HepG2 (cell line): ENCODE data around the gene EIF5A. TPM values are rescaled to one million over a fixed set of nuclear protein-coding genes. Genes with fewer than 3 reads are reported as not detected.
A peak's percentile ranks its signal among the peaks of the same experiment; 100 is the strongest.

Source experiments
- EEA1 ChIP-seq: sonication (generic); formaldehyde crosslinking; IDR thresholded peaks from 2 replicates; pipeline ENCODE4 v1.5.1; 2020; ENCODE audit warnings: mild to moderate bottlenecking, missing genetic modification reagents, borderline replicate concordance
- GTF2F1 ChIP-seq: fragments of 150-350 bp; IDR thresholded peaks from 2 replicates; pipeline ENCODE4 v1.6.1; 2014; ENCODE audit warnings: low read length
- HOXA3 ChIP-seq: sonication (generic); formaldehyde crosslinking; IDR thresholded peaks from 2 replicates; pipeline ENCODE4 v1.5.0; 2020; ENCODE audit warnings: missing genetic modification reagents
- ISL2 ChIP-seq: sonication (generic); formaldehyde crosslinking; IDR thresholded peaks from 2 replicates; pipeline ENCODE4 v1.5.0; 2020; ENCODE audit warnings: missing genetic modification reagents
- KLF16 ChIP-seq, 2 experiments: sonication (generic) in 1 of 2; formaldehyde crosslinking in 1 of 2; IDR thresholded peaks; 2 replicates each; pipeline versions ENCODE4 v1.6.1 to v1.8.0; 2016 to 2023; ENCODE audit warnings: missing genetic modification reagents in 2 of 2, missing compliant biosample characterization in 1 of 2
- MXD4 ChIP-seq: IDR thresholded peaks from 2 replicates; pipeline ENCODE4 v1.6.1; 2016; ENCODE audit warnings: mild to moderate bottlenecking, missing biosample characterization, missing genetic modification reagents
- RFX1 ChIP-seq: fragments of 450-650 bp; IDR thresholded peaks from 2 replicates; pipeline ENCODE4 v1.6.1; 2017
- RNF2 ChIP-seq: fragments of 450-650 bp; conservative IDR thresholded peaks from 2 replicates; pipeline ENCODE4 v1.6.1; 2016; ENCODE audit warnings: low read depth
- SIN3A ChIP-seq: IDR thresholded peaks from 2 replicates; pipeline ENCODE4 v1.6.1; 2011; ENCODE audit warnings: low read depth, mild to moderate bottlenecking, control low read depth, low read length, borderline replicate concordance
- SMAD1 ChIP-seq: sonication (generic); formaldehyde crosslinking; IDR thresholded peaks from 2 replicates; pipeline ENCODE4 v1.4.0; 2020; ENCODE audit warnings: missing genetic modification reagents, low read depth, mild to moderate bottlenecking, borderline replicate concordance
- SMC3 ChIP-seq: IDR thresholded peaks from 2 replicates; pipeline ENCODE4 v1.6.1; 2011; ENCODE audit warnings: low read length, improper control_type of control experiment
- ZNF121 ChIP-seq: sonication (generic); formaldehyde crosslinking; IDR thresholded peaks from 2 replicates; pipeline ENCODE4 v1.5.0; 2020; ENCODE audit warnings: mild to moderate bottlenecking, missing genetic modification reagents
- ZNF30 ChIP-seq: sonication (generic); formaldehyde crosslinking; IDR thresholded peaks from 2 replicates; pipeline ENCODE4 v1.5.0; 2020; ENCODE audit warnings: mild to moderate bottlenecking, missing genetic modification reagents
- ZNF441 ChIP-seq: sonication (generic); formaldehyde crosslinking; IDR thresholded peaks from 2 replicates; pipeline ENCODE4 v1.7.0; 2021; ENCODE audit warnings: missing genetic modification reagents, borderline replicate concordance
- ZNF446 ChIP-seq: sonication (generic); formaldehyde crosslinking; IDR thresholded peaks from 2 replicates; pipeline ENCODE4 v1.5.0; 2020; ENCODE audit warnings: mild to moderate bottlenecking, missing genetic modification reagents
- ZNF557 ChIP-seq: sonication (generic); formaldehyde crosslinking; IDR thresholded peaks from 2 replicates; pipeline ENCODE4 v1.4.0; 2020; ENCODE audit warnings: missing genetic modification reagents
- polyA plus RNA-seq, 8 experiments: library from polyadenylated mRNA; depleted of rRNA in 3 of 8; stranded (reverse) in 7 of 8; unstranded in 1 of 8; fragments of >200 nt; fragmentation: Illumina TruSeq in 4 of 8; extraction: Trizol in 4 of 8; gene quantifications; 2 replicates each; pipeline versions ENCODE4 v1.2.1 to v1.2.3, GENCODE V29; 2011 to 2016; ENCODE audit warnings: low read depth in 4 of 8, missing spikeins in 1 of 8, mixed read lengths in 1 of 8; ENCODE audit not compliant: insufficient read depth in 1 of 8
- total RNA-seq, 5 experiments: library from RNA; depleted of rRNA; stranded (reverse); fragments of >200 nt; fragmentation: Illumina TruSeq; extraction: Trizol; gene quantifications; 2 replicates each; pipeline ENCODE4 v1.2.3, GENCODE V29; 2016; ENCODE audit warnings: low read depth in 1 of 5
- TF ChIP-seq, protein P1 (sequence below): sonication (generic); formaldehyde crosslinking; IDR thresholded peaks from 2 replicates; pipeline ENCODE4 v1.4.0; 2020; ENCODE audit warnings: mild to moderate bottlenecking, missing genetic modification reagents
- TF ChIP-seq, protein P2 (sequence below): sonication (generic); formaldehyde crosslinking; IDR thresholded peaks from 2 replicates; pipeline ENCODE4 v1.5.0; 2020; ENCODE audit warnings: mild to moderate bottlenecking, low read depth, missing genetic modification reagents, borderline replicate concordance
- TF ChIP-seq, protein P3 (sequence below): sonication (generic); formaldehyde crosslinking; IDR thresholded peaks from 2 replicates; pipeline ENCODE4 v1.9.0; 2021; ENCODE audit warnings: missing genetic modification reagents, mild to moderate bottlenecking, borderline replicate concordance
- TF ChIP-seq, protein P4 (sequence below): sonication (generic); formaldehyde crosslinking; IDR thresholded peaks from 2 replicates; pipeline ENCODE4 v1.5.1; 2020; ENCODE audit warnings: mild to moderate bottlenecking, moderate library complexity, missing genetic modification reagents
- TF ChIP-seq, protein P5 (sequence below): sonication (generic); formaldehyde crosslinking; IDR thresholded peaks from 2 replicates; pipeline ENCODE4 v1.4.0; 2020; ENCODE audit warnings: low read depth, mild to moderate bottlenecking, missing genetic modification reagents

EIF5A gene
- total and polyA plus RNA-seq, 2 of the 13 experiments (the other 11 are each of a cell fraction or from before 2014, with no cell fraction given), result 319 to 337 TPM

DNA sequence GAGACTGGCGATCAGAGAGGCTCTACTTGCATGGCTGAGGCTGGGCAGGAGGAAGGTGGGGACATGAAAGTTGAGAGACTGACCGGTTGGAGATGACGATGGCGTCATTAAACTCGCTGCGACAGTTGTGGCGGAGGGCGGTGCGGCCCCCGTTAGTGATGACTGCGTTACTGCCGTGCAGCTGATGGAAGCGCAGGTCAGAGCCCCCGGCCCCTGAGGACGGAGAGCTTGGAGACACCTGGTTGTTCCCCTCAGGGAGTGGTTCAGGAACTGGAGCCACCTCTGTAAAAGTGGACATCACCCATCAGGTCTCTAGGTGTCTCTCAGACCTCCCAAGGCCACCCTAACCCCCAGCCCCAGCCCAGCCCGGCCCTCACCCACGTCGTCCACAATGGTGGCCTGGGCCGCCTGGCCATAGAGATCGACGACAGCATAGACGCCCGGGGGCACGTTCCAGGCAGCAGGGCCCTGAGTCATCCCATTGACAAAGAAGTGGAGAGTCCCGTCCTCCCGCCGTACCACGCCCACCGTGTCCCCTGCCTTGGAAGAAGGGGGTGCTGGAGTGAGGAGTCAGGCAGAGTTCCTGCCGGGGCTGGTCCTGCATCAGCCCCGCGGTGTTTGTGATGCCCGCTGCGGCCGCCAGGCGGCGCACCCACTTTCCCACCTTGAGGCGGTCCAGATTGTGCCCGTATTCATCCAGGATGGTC lies 16.5 kb downstream of the EIF5A start (continued):
- TF ChIP-seq, protein P1, sequence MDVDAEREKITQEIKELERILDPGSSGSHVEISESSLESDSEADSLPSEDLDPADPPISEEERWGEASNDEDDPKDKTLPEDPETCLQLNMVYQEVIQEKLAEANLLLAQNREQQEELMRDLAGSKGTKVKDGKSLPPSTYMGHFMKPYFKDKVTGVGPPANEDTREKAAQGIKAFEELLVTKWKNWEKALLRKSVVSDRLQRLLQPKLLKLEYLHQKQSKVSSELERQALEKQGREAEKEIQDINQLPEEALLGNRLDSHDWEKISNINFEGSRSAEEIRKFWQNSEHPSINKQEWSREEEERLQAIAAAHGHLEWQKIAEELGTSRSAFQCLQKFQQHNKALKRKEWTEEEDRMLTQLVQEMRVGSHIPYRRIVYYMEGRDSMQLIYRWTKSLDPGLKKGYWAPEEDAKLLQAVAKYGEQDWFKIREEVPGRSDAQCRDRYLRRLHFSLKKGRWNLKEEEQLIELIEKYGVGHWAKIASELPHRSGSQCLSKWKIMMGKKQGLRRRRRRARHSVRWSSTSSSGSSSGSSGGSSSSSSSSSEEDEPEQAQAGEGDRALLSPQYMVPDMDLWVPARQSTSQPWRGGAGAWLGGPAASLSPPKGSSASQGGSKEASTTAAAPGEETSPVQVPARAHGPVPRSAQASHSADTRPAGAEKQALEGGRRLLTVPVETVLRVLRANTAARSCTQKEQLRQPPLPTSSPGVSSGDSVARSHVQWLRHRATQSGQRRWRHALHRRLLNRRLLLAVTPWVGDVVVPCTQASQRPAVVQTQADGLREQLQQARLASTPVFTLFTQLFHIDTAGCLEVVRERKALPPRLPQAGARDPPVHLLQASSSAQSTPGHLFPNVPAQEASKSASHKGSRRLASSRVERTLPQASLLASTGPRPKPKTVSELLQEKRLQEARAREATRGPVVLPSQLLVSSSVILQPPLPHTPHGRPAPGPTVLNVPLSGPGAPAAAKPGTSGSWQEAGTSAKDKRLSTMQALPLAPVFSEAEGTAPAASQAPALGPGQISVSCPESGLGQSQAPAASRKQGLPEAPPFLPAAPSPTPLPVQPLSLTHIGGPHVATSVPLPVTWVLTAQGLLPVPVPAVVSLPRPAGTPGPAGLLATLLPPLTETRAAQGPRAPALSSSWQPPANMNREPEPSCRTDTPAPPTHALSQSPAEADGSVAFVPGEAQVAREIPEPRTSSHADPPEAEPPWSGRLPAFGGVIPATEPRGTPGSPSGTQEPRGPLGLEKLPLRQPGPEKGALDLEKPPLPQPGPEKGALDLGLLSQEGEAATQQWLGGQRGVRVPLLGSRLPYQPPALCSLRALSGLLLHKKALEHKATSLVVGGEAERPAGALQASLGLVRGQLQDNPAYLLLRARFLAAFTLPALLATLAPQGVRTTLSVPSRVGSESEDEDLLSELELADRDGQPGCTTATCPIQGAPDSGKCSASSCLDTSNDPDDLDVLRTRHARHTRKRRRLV (CRISPR knock-in tag), result no peak
- TF ChIP-seq, protein P2, sequence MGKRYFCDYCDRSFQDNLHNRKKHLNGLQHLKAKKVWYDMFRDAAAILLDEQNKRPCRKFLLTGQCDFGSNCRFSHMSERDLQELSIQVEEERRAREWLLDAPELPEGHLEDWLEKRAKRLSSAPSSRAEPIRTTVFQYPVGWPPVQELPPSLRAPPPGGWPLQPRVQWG (CRISPR knock-in tag), result no peak
- no peak for TF ChIP-seq RNF2
- TF ChIP-seq EEA1, result no peak
- TF ChIP-seq MXD4 (CRISPR knock-in tag), result no peak
- TF ChIP-seq GTF2F1, result no peak
- TF ChIP-seq SIN3A, result no peak
- no peak for TF ChIP-seq ZNF557 (CRISPR knock-in tag)
- peak; percentile 60; the same call in 1 of the 2 replicates for TF ChIP-seq SMC3
- no peak for TF ChIP-seq ZNF121 (CRISPR knock-in tag)
- no peak for TF ChIP-seq RFX1
- TF ChIP-seq ZNF30 (CRISPR knock-in tag), result no peak
- no peak for TF ChIP-seq ZNF441 (CRISPR knock-in tag)
- TF ChIP-seq, protein P3, sequence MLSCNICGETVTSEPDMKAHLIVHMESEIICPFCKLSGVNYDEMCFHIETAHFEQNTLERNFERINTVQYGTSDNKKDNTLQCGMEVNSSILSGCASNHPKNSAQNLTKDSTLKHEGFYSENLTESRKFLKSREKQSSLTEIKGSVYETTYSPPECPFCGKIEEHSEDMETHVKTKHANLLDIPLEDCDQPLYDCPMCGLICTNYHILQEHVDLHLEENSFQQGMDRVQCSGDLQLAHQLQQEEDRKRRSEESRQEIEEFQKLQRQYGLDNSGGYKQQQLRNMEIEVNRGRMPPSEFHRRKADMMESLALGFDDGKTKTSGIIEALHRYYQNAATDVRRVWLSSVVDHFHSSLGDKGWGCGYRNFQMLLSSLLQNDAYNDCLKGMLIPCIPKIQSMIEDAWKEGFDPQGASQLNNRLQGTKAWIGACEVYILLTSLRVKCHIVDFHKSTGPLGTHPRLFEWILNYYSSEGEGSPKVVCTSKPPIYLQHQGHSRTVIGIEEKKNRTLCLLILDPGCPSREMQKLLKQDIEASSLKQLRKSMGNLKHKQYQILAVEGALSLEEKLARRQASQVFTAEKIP (CRISPR knock-in tag), result no peak
- TF ChIP-seq ISL2, result no peak
- no peak for TF ChIP-seq KLF16 (CRISPR knock-in tag; IDR thresholded peaks at IDR 0.05)
- TF ChIP-seq, protein P4, sequence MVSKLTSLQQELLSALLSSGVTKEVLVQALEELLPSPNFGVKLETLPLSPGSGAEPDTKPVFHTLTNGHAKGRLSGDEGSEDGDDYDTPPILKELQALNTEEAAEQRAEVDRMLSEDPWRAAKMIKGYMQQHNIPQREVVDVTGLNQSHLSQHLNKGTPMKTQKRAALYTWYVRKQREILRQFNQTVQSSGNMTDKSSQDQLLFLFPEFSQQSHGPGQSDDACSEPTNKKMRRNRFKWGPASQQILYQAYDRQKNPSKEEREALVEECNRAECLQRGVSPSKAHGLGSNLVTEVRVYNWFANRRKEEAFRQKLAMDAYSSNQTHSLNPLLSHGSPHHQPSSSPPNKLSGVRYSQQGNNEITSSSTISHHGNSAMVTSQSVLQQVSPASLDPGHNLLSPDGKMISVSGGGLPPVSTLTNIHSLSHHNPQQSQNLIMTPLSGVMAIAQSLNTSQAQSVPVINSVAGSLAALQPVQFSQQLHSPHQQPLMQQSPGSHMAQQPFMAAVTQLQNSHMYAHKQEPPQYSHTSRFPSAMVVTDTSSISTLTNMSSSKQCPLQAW, result no peak
- TF ChIP-seq ZNF446, result no peak
- 0 out of 2 replicates have a peak, but pooled peaks have one; percentile 33 for TF ChIP-seq SMAD1 (CRISPR knock-in tag)
- no peak; the same call in 1 of the 2 replicates for TF ChIP-seq HOXA3
- TF ChIP-seq, protein P5, sequence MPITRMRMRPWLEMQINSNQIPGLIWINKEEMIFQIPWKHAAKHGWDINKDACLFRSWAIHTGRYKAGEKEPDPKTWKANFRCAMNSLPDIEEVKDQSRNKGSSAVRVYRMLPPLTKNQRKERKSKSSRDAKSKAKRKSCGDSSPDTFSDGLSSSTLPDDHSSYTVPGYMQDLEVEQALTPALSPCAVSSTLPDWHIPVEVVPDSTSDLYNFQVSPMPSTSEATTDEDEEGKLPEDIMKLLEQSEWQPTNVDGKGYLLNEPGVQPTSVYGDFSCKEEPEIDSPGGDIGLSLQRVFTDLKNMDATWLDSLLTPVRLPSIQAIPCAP (CRISPR knock-in tag), result no peak
